Neural cell (in vitro differentiated cells): ENCODE data around the gene UCP3. TPM values are rescaled to one million over a fixed set of nuclear protein-coding genes. Genes with fewer than 3 reads are reported as not detected.

Source experiments
- H2AFZ ChIP-seq: fragments of 200-600, 300-800 bp; sonication (generic), shearing (Covaris generic); 2 replicates; pipeline ENCODE4 v1.6.0; 2014; ENCODE audit warnings: low read depth, mild to moderate bottlenecking, antibody characterized with exemption, low read length, moderate library complexity
- H3F3A ChIP-seq: fragments of 200-600 bp; shearing (Covaris generic); 2 replicates; pipeline ENCODE4 v1.6.1; 2016; ENCODE audit warnings: mild to moderate bottlenecking, moderate library complexity, mixed read lengths, antibody characterized with exemption, low read length; ENCODE audit not compliant: insufficient read depth, poor library complexity, severe bottlenecking
- H3K27ac ChIP-seq: fragments of 200-600, 300-800 bp; sonication (generic), shearing (Covaris generic); 2 replicates; pipeline ENCODE4 v1.5.1; 2014; ENCODE audit warnings: mild to moderate bottlenecking, low read length, moderate library complexity
- H3K27me3 ChIP-seq: fragments of 300-800, 200-600 bp; sonication (generic), shearing (Covaris generic); 2 replicates; pipeline ENCODE4 v1.6.0; 2014; ENCODE audit warnings: mild to moderate bottlenecking, low read depth, low read length, moderate library complexity; ENCODE audit not compliant: insufficient read depth
- H3K36me3 ChIP-seq: fragments of 300-800, 200-600 bp; sonication (generic), shearing (Covaris generic); 2 replicates; pipeline ENCODE4 v1.5.1; 2014; ENCODE audit warnings: mild to moderate bottlenecking, antibody characterized with exemption, low read length, moderate library complexity; ENCODE audit not compliant: insufficient read depth
- H3K4me2 ChIP-seq: fragments of 300-800, 200-600 bp; sonication (generic), shearing (Covaris generic); 2 replicates; pipeline ENCODE4 v1.6.0; 2014; ENCODE audit warnings: mild to moderate bottlenecking, low read length
- H3K4me3 ChIP-seq: fragments of 300-800, 200-600 bp; sonication (generic), shearing (Covaris generic); 2 replicates; pipeline ENCODE4 v1.5.1; 2014; ENCODE audit warnings: mild to moderate bottlenecking, low read length, moderate library complexity
- H3K79me2 ChIP-seq: fragments of 200-600 bp; shearing (Covaris generic); replicated peaks from 2 replicates; pipeline ENCODE4 v1.6.0; 2014; ENCODE audit warnings: mild to moderate bottlenecking, low read length, moderate library complexity; ENCODE audit not compliant: insufficient read depth
- H3K9ac ChIP-seq: fragments of 300-800, 200-600 bp; sonication (generic), shearing (Covaris generic); 2 replicates; pipeline ENCODE4 v1.6.1; 2016; ENCODE audit warnings: mild to moderate bottlenecking, low read length, mixed read lengths
- H3K9me2 ChIP-seq: fragments of 200-600 bp; shearing (Covaris generic); 2 replicates; pipeline ENCODE4 v1.6.1; 2016; ENCODE audit warnings: mild to moderate bottlenecking, low read length, mixed read lengths; ENCODE audit not compliant: insufficient read depth
- H3K9me3 ChIP-seq: fragments of 200-600, 300-800 bp; sonication (generic), shearing (Covaris generic); 2 replicates; pipeline ENCODE4 v1.6.1; 2016; ENCODE audit warnings: mild to moderate bottlenecking, mixed run types, low read length, moderate library complexity, mixed read lengths
- H4K20me1 ChIP-seq: fragments of 200-600 bp; shearing (Covaris generic); 2 replicates; pipeline ENCODE4 v1.6.1; 2016; ENCODE audit warnings: mild to moderate bottlenecking, mixed run types; ENCODE audit not compliant: insufficient read depth
- EP300 ChIP-seq: fragments of 450-650 bp; conservative IDR thresholded peaks from 2 replicates; pipeline ENCODE4 v1.6.1; 2014; ENCODE audit warnings: antibody characterized with exemption, mild to moderate bottlenecking, moderate library complexity; ENCODE audit not compliant: poor library complexity, severe bottlenecking
- EZH2 ChIP-seq: fragments of 200-600, 300-800 bp; shearing (Covaris generic), sonication (generic); IDR thresholded peaks from 2 replicates; pipeline ENCODE4 v1.6.1; 2014; ENCODE audit warnings: antibody characterized with exemption, low read length, borderline replicate concordance, mild to moderate bottlenecking; ENCODE audit not compliant: insufficient read depth, poor library complexity, severe bottlenecking
- MXI1 ChIP-seq: fragments of 450-650 bp; conservative IDR thresholded peaks from 2 replicates; pipeline ENCODE4 v1.6.1; 2014; ENCODE audit warnings: antibody characterized with exemption, mild to moderate bottlenecking; ENCODE audit not compliant: poor library complexity, severe bottlenecking
- POLR2AphosphoS5 ChIP-seq: IDR thresholded peaks from 2 replicates; pipeline ENCODE4 v1.6.1; 2012
- RAD21 ChIP-seq: fragments of 450-650 bp; conservative IDR thresholded peaks from 2 replicates; pipeline ENCODE4 v1.6.1; 2014; ENCODE audit warnings: antibody characterized with exemption, mild to moderate bottlenecking, moderate library complexity
- REST ChIP-seq: IDR thresholded peaks from 2 replicates; pipeline ENCODE4 v1.6.1; 2012; ENCODE audit warnings: borderline replicate concordance
- SMC3 ChIP-seq: fragments of 450-650 bp; conservative IDR thresholded peaks from 2 replicates; pipeline ENCODE4 v1.6.1; 2014; ENCODE audit warnings: antibody characterized with exemption, mild to moderate bottlenecking, moderate library complexity; ENCODE audit not compliant: poor library complexity
- TAF1 ChIP-seq: IDR thresholded peaks from 2 replicates; pipeline ENCODE4 v1.6.1; 2012; ENCODE audit warnings: low read depth
- polyA plus RNA-seq: library from polyadenylated mRNA; depleted of rRNA; stranded (reverse); fragments of >200 nt; gene quantifications from 2 replicates; pipeline ENCODE4 v1.2.3, GENCODE V29; 2014
- TF ChIP-seq, protein P1 (sequence below): fragments of 450-650 bp; IDR thresholded peaks from 2 replicates; pipeline ENCODE4 v1.5.1; 2014; ENCODE audit warnings: antibody characterized with exemption, mild to moderate bottlenecking, moderate library complexity; ENCODE audit not compliant: poor library complexity, severe bottlenecking

UCP3 gene
- polyA plus RNA-seq, 1 donor from 2014 or later, result 7.8 TPM

DNA sequence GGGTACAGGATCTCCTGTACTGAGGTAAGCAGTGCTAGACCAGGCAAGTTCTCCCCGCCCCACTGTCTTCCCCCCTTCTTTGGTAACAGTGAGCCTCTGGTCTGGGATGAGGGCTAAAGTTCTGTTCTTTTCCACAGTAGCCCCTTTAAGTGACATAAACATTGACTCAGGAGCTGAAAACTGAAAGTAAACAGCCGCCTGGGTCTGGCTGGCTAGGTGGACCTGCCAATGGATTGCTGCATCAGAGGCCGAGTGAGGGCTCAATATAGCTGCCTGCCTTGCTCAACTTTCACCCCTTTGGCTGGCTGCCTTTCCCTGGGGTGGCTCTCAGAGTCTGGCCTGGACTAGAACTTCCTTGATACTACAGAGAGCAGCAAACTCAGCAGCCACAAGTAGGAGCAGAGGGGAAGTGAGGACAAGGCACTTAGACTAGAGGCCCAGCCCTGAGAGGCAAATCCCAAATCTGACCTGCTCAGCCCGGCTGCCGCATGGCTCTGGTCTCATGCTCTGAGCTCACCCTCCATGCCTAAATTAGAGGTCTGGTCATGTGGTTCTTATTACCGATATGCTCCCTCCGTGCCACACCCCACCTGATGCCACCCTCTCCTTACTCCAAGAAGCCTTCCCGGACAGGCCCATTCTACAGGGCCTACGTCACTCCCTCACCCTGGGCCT is 9.6 kb upstream of the UCP3 start:
- no peaks in the 10 kb centered on the region for H3F3A ChIP-seq
- H3K36me3 ChIP-seq, result no peaks in the 10 kb centered on the region
- no peak overlapping the region for H3K27ac ChIP-seq
- H3K4me3 ChIP-seq, result no peak overlapping the region
- no peaks in the 10 kb centered on the region for H3K9me2 ChIP-seq
- no peaks in the 10 kb centered on the region for H3K27me3 ChIP-seq
- H3K9me3 ChIP-seq, result no peaks in the 10 kb centered on the region
- H2AFZ ChIP-seq, result no peak overlapping the region
- no peaks in the 10 kb centered on the region for H4K20me1 ChIP-seq
- H3K79me2 ChIP-seq, result no peaks in the 10 kb centered on the region
- H3K4me2 ChIP-seq, result no peak overlapping the region
- H3K9ac ChIP-seq, result no peak overlapping the region
- no peak for TF ChIP-seq MXI1
- no peak for TF ChIP-seq REST
- no peak for TF ChIP-seq SMC3
- TF ChIP-seq RAD21, result no peak
- TF ChIP-seq TAF1, result no peak
- no peak for TF ChIP-seq EZH2
- no peak for TF ChIP-seq POLR2AphosphoS5
- TF ChIP-seq, protein P1, sequence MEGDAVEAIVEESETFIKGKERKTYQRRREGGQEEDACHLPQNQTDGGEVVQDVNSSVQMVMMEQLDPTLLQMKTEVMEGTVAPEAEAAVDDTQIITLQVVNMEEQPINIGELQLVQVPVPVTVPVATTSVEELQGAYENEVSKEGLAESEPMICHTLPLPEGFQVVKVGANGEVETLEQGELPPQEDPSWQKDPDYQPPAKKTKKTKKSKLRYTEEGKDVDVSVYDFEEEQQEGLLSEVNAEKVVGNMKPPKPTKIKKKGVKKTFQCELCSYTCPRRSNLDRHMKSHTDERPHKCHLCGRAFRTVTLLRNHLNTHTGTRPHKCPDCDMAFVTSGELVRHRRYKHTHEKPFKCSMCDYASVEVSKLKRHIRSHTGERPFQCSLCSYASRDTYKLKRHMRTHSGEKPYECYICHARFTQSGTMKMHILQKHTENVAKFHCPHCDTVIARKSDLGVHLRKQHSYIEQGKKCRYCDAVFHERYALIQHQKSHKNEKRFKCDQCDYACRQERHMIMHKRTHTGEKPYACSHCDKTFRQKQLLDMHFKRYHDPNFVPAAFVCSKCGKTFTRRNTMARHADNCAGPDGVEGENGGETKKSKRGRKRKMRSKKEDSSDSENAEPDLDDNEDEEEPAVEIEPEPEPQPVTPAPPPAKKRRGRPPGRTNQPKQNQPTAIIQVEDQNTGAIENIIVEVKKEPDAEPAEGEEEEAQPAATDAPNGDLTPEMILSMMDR, result no peak
- no peak for TF ChIP-seq EP300

- TF ChIP-seq EZH2 (no peak), MXI1 (no peak), RAD21 (no peak), TAF1 (no peak), REST (no peak), POLR2AphosphoS5 (no peak), SMC3 (no peak)
- Histone ChIP-seq H3K9me2 (no peaks in the 10 kb centered on the region), H3F3A (no peaks in the 10 kb centered on the region), H4K20me1 (no peaks in the 10 kb centered on the region), H3K9me3 (no peaks in the 10 kb centered on the region), H3K4me3 (no peak overlapping the region), H3K4me2 (no peak overlapping the region), H3K79me2 (no peaks in the 10 kb centered on the region), H3K9ac (no peak overlapping the region), H3K27me3 (no peaks in the 10 kb centered on the region), H3K36me3 (no peaks in the 10 kb centered on the region), H2AFZ (no peak overlapping the region), H3K27ac (no peak overlapping the region)
These were observed 8.7 kb upstream of the UCP3 start for GRCh38 chr11:74017631-74018030.
